BE2C (cell line): Measurements from ENCODE around the gene CTSW.
"Not testable (repeated sequence)": the region's sequence is repeated elsewhere in the genome, so short reads cannot be mapped to it uniquely, and the experiment has no call there.

Source experiments
- DNase-seq: peaks from one replicate; pipeline ENCODE4 v3.0.0-alpha.2; 2020
- H3K27me3 ChIP-seq: fragments of 250-450 bp; sonication (Bioruptor Pico); 2 replicates; pipeline ENCODE4 v1.5.1; 2020; ENCODE audit warnings: mild to moderate bottlenecking
- H3K36me3 ChIP-seq: fragments of 250-450 bp; sonication (Bioruptor Pico); 2 replicates; pipeline ENCODE4 v1.5.1; 2020; ENCODE audit warnings: mild to moderate bottlenecking
- H3K4me1 ChIP-seq: fragments of 250-450 bp; sonication (Bioruptor Pico); 2 replicates; pipeline ENCODE4 v1.5.1; 2020
- H3K4me3 ChIP-seq: 2 replicates; pipeline ENCODE4 v1.5.1; 2011; ENCODE audit warnings: low read depth, low read length
- H3K9me3 ChIP-seq: fragments of 250-450 bp; sonication (Bioruptor Pico); 2 replicates; pipeline ENCODE4 v1.5.1; 2020
- CTCF ChIP-seq: IDR thresholded peaks from 2 replicates; pipeline ENCODE4 v1.5.1; 2012; ENCODE audit warnings: mild to moderate bottlenecking, low read depth, low read length

Gene CTSW

GRCh38 chr11:65844231-65844872, 35.3 kb upstream of the CTSW start:
- no peak for TF ChIP-seq CTCF
- DNase-seq: no peak
- no peak overlapping the region for H3K4me3 ChIP-seq
- H3K27me3 ChIP-seq: no peaks in the 10 kb centered on the region
- H3K9me3 ChIP-seq: no peaks in the 10 kb centered on the region
- no peaks in the 10 kb centered on the region for H3K36me3 ChIP-seq
- no peaks in the 10 kb centered on the region for H3K4me1 ChIP-seq

GRCh38 chr11:65847746-65848145, 31.9 kb upstream of the CTSW start:
- no peak for DNase-seq
- Histone ChIP-seq H3K9me3 (no peaks in the 10 kb centered on the region), H3K4me1 (no peaks in the 10 kb centered on the region), H3K4me3 (no peak overlapping the region), H3K27me3 (no peaks in the 10 kb centered on the region), H3K36me3 (peaks cover 12% of the 10 kb centered on the region)
- TF ChIP-seq CTCF: no peak

DNA sequence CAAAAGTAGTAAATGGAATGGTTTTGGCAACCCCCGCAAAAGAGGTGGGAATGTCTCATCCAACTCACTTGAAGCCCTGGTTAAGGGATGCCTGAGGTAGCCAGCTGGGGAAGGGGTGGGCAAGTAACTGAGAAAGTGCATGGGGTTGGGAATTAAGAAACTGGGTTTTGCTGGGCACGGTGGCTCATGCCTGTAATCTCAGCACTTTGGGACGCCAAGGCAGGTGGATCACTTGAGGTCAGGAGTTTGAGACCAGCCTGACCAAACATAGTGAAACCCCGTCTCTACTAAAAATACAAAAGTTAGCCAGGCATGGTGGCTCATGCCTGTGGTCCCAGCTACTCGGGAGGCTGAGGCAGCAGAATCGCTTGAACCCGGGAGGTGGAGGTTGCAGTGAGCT, 30.9 kb upstream of the CTSW start:
- not testable (repeated sequence) for DNase-seq, H3K27me3 ChIP-seq, H3K4me1 ChIP-seq, H3K4me3 ChIP-seq, H3K9me3 ChIP-seq
- H3K36me3 ChIP-seq: peaks cover 22% of the 10 kb centered on the region

DNA sequence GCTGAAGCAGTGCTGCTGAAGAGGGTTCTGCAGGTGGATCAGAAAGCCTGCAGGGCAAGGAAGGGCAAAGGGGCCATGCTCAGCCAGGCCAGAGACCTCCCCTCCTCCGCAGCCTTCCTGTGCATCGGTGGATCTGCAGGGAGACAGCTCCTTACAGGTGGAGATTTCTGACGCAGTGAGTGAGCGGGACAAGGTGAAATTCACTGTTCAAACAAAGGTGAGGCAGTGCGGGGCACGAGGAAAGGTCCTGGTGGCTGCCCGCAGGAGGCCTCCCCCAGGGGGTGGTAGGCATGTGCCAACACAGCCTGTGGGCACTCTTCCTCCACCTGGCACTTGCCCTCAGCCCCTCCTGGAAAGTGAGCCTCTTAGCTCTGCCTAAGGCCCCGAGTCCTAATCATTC, 30.3 kb upstream of the CTSW start:
- no peaks in the 10 kb centered on the region for H3K9me3 ChIP-seq
- no peaks in the 10 kb centered on the region for H3K4me1 ChIP-seq
- no peak overlapping the region for H3K4me3 ChIP-seq
- H3K36me3 ChIP-seq: peaks cover 29% of the 10 kb centered on the region
- DNase-seq: no peak
- no peaks in the 10 kb centered on the region for H3K27me3 ChIP-seq
- TF ChIP-seq CTCF: no peak

DNA sequence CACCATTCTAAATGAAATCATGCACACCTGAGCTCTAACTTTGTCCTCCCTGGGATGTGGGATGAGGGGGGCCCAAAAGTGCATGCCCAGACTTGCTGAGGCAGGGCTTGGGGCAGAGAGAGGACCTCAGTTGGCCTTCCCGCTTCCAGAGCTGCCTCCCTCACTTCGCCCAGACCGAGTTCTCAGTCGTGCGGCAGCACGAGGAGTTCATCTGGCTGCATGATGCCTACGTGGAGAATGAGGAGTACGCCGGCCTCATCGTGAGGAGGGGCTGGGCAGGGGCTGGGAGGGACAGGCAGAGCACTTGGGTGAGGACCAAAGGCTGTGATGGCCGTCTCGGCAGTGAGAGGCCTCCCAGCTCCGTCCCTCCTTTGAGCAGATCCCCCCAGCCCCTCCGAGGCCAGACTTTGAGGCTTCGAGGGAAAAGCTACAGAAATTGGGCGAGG, 29.8 kb upstream of the CTSW start:
- Histone ChIP-seq H3K27me3 (no peaks in the 10 kb centered on the region), H3K4me3 (no peak overlapping the region), H3K4me1 (no peaks in the 10 kb centered on the region), H3K9me3 (no peaks in the 10 kb centered on the region), H3K36me3 (peaks cover 30% of the 10 kb centered on the region)
- no peak for TF ChIP-seq CTCF
- DNase-seq: no peak

DNA sequence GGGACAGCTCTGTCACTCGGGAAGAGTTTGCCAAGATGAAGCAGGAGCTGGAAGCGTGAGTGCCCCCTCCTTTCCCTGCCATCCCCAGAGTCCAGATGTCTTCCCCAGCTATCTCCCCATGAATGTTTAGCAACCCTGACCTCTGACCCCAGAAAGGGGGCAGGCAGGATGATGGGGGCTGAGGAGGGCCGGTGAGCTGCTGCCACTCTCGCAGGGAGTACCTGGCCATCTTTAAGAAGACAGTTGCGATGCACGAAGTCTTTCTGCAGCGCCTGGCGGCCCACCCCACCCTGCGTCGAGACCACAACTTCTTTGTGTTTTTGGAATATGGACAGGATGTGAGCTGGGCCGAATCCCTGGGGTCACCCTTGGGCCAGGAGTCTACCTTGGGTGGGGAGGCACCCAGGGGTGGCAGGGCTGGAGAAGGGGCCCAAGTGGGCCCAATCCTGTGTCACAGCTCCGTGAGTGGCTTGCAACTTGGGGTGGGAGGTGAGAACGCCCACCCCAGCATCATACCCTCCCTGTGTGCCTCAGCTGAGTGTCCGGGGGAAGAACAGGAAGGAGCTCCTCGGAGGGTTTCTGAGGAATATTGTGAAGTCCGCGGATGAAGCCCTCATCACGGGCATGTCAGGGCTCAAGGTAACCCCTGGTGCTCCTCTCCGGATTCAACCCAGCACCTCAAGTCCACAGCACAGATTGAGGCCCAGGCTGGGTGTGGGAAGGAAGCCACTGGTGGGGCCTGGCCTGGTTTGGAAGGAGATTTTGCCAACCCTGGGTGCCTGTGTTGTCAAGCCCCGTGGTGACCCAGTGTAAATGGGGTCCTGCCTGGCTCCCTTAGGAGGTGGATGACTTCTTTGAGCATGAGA, 29.2 kb upstream of the CTSW start:
- Histone ChIP-seq H3K9me3 (no peaks in the 10 kb centered on the region), H3K4me1 (no peaks in the 10 kb centered on the region), H3K27me3 (no peaks in the 10 kb centered on the region), H3K36me3 (peaks cover 34% of the 10 kb centered on the region), H3K4me3 (no peak overlapping the region)
- DNase-seq: no peak
- no peak for TF ChIP-seq CTCF
